Caco-2 (cell line): ENCODE measurements around the gene LRBA. TPM values are rescaled to one million over a fixed set of nuclear protein-coding genes. Genes with fewer than 3 reads are reported as not detected.

Experiments used
- BruUV-seq: library from RNA; stranded (reverse); fragments of 400-500 nt; replicated peaks from 2 replicates; lab custom pipeline; 2021; lab: Mats Ljungman, UMichigan
- CTCF ChIA-PET: fragments of 300-600 bp; sonication (Branson Sonifier 250); formaldehyde crosslinking; loops from one replicate; lab custom pipeline; 2022; ENCODE audit warnings: antibody characterized with exemption; lab: Charles Lee
- POLR2A ChIA-PET: fragments of 300-600 bp; sonication (Branson Sonifier 250); formaldehyde crosslinking; loops from one replicate; lab custom pipeline; 2022; ENCODE audit warnings: antibody characterized with exemption; lab: Charles Lee
- DNase-seq, 2 experiments: peaks; one replicate each; pipeline versions ENCODE4 v3.0.0 to v3.0.0-alpha.2; 2020 to 2022
- H3K27me3 ChIP-seq: replicated peaks from 2 replicates; pipeline ENCODE4 v1.6.0; 2011; ENCODE audit warnings: low read length; ENCODE audit not compliant: control insufficient read depth, insufficient read depth
- H3K36me3 ChIP-seq: 2 replicates; pipeline ENCODE4 v1.5.1; 2011; ENCODE audit warnings: low read length; ENCODE audit not compliant: control insufficient read depth, insufficient read depth
- H3K4me1 ChIP-seq: fragments of 250-450 bp; sonication (Bioruptor Pico); 2 replicates; pipeline ENCODE4 v1.5.1; 2020; ENCODE audit warnings: mild to moderate bottlenecking
- H3K4me3 ChIP-seq: 2 replicates; pipeline ENCODE4 v1.5.1; 2011; ENCODE audit warnings: low read depth, mild to moderate bottlenecking, control low read depth, low read length
- H3K9me3 ChIP-seq: fragments of 250-450 bp; sonication (Bioruptor Pico); 2 replicates; pipeline ENCODE4 v1.5.1; 2020; ENCODE audit warnings: mild to moderate bottlenecking, moderate library complexity
- H3K27ac Mint-ChIP-seq: one replicate; pipeline ENCODE4 v1.8.0; 2022; ENCODE audit warnings: mixed read lengths; ENCODE audit not compliant: unreplicated experiment
- H3K27me3 Mint-ChIP-seq: one replicate; pipeline ENCODE4 v1.8.0; 2022; ENCODE audit warnings: mixed read lengths; ENCODE audit not compliant: insufficient read depth, unreplicated experiment
- H3K36me3 Mint-ChIP-seq: one replicate; pipeline ENCODE4 v1.8.0; 2022; ENCODE audit warnings: mild to moderate bottlenecking, mixed read lengths; ENCODE audit not compliant: insufficient read depth, unreplicated experiment
- H3K4me1 Mint-ChIP-seq: one replicate; pipeline ENCODE4 v1.8.0; 2022; ENCODE audit warnings: low read depth, mixed read lengths; ENCODE audit not compliant: unreplicated experiment
- H3K4me3 Mint-ChIP-seq: one replicate; pipeline ENCODE4 v1.8.0; 2022; ENCODE audit warnings: mild to moderate bottlenecking, moderate library complexity, mixed read lengths; ENCODE audit not compliant: unreplicated experiment
- H3K9me3 Mint-ChIP-seq: one replicate; pipeline ENCODE4 v1.8.0; 2022; ENCODE audit warnings: mixed read lengths; ENCODE audit not compliant: unreplicated experiment
- CTCF ChIP-seq, 2 experiments: fragments of 200-600 bp in 1 of 2; IDR thresholded peaks; 1 replicate in 1 of 2; 2 replicates in 1 of 2; pipeline versions ENCODE4 v1.5.1 to v1.8.0; 2011 to 2022; ENCODE audit warnings: antibody characterized with exemption in 1 of 2, control low read depth in 1 of 2, inconsistent platforms in 1 of 2, low read depth in 1 of 2, low read length in 1 of 2, mild to moderate bottlenecking in 1 of 2, moderate library complexity in 1 of 2; ENCODE audit not compliant: insufficient read depth in 1 of 2, severe bottlenecking in 1 of 2, unreplicated experiment in 1 of 2
- intact Hi-C: fragments of 100-400 bp; cut with micrococcal nuclease; formaldehyde crosslinking; loops from one replicate; pipeline ENCODE4 v1.10.0; 2022; ENCODE audit not compliant: unreplicated experiment
- total RNA-seq: library from RNA; stranded (reverse); gene quantifications from 2 replicates; pipeline ENCODE4 v1.2.3, GENCODE V29; 2022

Gene LRBA
- total RNA-seq, 1 experiment from 2014 or later = 53.2 TPM

- Histone ChIP-seq H3K4me3 (no peak overlapping the region), H3K36me3 (no peaks in the 10 kb centered on the region), H3K9me3 (no peaks in the 10 kb centered on the region), H3K4me1 (no peaks in the 10 kb centered on the region), H3K27me3 (no peaks in the 10 kb centered on the region)
- Mint-ChIP-seq H3K4me3 (no peak overlapping the region), H3K27me3 (no peaks in the 10 kb centered on the region), H3K36me3 (no peaks in the 10 kb centered on the region), H3K9me3 (no peaks in the 10 kb centered on the region), H3K27ac (no peak overlapping the region), H3K4me1 (no peaks in the 10 kb centered on the region)
- ChIA-PET CTCF (no interaction called here), POLR2A (no interaction called here)
- TF ChIP-seq CTCF (IDR thresholded peaks at IDR 0.05; ENCODE audit: insufficient read depth in 1 of 2, low read depth in 1 of 2, low read length in 1 of 2, severe bottlenecking in 1 of 2, unreplicated experiment in 1 of 2) = no peak
- no TSS peak for BruUV-seq
- intact Hi-C loops = no loop called here
- DNase-seq = no peak
Observed at GRCh38 chr4:150381609-150382008, 633.5 kb downstream of the LRBA start.

GRCh38 chr4:150381036-150381435, 634.0 kb downstream of the LRBA start:
- no peak for DNase-seq
- Histone ChIP-seq H3K9me3 (no peaks in the 10 kb centered on the region), H3K4me1 (no peaks in the 10 kb centered on the region), H3K4me3 (no peak overlapping the region), H3K27me3 (no peaks in the 10 kb centered on the region), H3K36me3 (no peaks in the 10 kb centered on the region)
- TF ChIP-seq CTCF (IDR thresholded peaks at IDR 0.05; ENCODE audit: insufficient read depth in 1 of 2, low read depth in 1 of 2, low read length in 1 of 2, severe bottlenecking in 1 of 2, unreplicated experiment in 1 of 2) = no peak
- POLR2A ChIA-PET = no interaction called here
- CTCF ChIA-PET = no interaction called here
- Mint-ChIP-seq H3K4me1 (no peaks in the 10 kb centered on the region), H3K4me3 (no peak overlapping the region), H3K27me3 (no peaks in the 10 kb centered on the region), H3K27ac (no peak overlapping the region), H3K9me3 (peaks cover under 1% of the 10 kb centered on the region), H3K36me3 (no peaks in the 10 kb centered on the region)
- no TSS peak for BruUV-seq
- intact Hi-C loops = no loop called here

GRCh38 chr4:150379454-150379853, 635.6 kb downstream of the LRBA start:
- BruUV-seq = no TSS peak
- ChIA-PET POLR2A (no interaction called here), CTCF (no interaction called here)
- no peak for TF ChIP-seq CTCF (IDR thresholded peaks at IDR 0.05; ENCODE audit: insufficient read depth in 1 of 2, low read depth in 1 of 2, low read length in 1 of 2, severe bottlenecking in 1 of 2, unreplicated experiment in 1 of 2)
- H3K27me3 ChIP-seq = no peaks in the 10 kb centered on the region
- no peaks in the 10 kb centered on the region for H3K4me1 ChIP-seq
- H3K4me3 Mint-ChIP-seq = no peak overlapping the region
- no peak overlapping the region for H3K27ac Mint-ChIP-seq
- no peaks in the 10 kb centered on the region for H3K27me3 Mint-ChIP-seq
- H3K9me3 Mint-ChIP-seq = peaks cover 9% of the 10 kb centered on the region
- intact Hi-C loops = no loop called here
- no peak for DNase-seq
- H3K36me3 Mint-ChIP-seq = no peaks in the 10 kb centered on the region
- no peaks in the 10 kb centered on the region for H3K9me3 ChIP-seq
- no peak overlapping the region for H3K4me3 ChIP-seq
- no peaks in the 10 kb centered on the region for H3K4me1 Mint-ChIP-seq
- no peaks in the 10 kb centered on the region for H3K36me3 ChIP-seq
